ENCODE data around the gene MAB21L3. TPM values are rescaled to one million over a fixed set of nuclear protein-coding genes. Genes with fewer than 3 reads are reported as not detected.

The MAB21L3 gene
- total RNA-seq, 1 experiment from 2014 or later: not detected

GRCh38 chr1:116111524-116112021 lies 374 bp downstream of the MAB21L3 start:
- DNase-seq (ENCODE audit: low read depth): no peak

GRCh38 chr1:116112388-116113140 lies 1.4 kb downstream of the MAB21L3 start:
- DNase-seq (ENCODE audit: low read depth): no peak

GRCh38 chr1:116113615-116114014 lies 2.4 kb downstream of the MAB21L3 start:
- no peak for DNase-seq (ENCODE audit: low read depth)

DNA sequence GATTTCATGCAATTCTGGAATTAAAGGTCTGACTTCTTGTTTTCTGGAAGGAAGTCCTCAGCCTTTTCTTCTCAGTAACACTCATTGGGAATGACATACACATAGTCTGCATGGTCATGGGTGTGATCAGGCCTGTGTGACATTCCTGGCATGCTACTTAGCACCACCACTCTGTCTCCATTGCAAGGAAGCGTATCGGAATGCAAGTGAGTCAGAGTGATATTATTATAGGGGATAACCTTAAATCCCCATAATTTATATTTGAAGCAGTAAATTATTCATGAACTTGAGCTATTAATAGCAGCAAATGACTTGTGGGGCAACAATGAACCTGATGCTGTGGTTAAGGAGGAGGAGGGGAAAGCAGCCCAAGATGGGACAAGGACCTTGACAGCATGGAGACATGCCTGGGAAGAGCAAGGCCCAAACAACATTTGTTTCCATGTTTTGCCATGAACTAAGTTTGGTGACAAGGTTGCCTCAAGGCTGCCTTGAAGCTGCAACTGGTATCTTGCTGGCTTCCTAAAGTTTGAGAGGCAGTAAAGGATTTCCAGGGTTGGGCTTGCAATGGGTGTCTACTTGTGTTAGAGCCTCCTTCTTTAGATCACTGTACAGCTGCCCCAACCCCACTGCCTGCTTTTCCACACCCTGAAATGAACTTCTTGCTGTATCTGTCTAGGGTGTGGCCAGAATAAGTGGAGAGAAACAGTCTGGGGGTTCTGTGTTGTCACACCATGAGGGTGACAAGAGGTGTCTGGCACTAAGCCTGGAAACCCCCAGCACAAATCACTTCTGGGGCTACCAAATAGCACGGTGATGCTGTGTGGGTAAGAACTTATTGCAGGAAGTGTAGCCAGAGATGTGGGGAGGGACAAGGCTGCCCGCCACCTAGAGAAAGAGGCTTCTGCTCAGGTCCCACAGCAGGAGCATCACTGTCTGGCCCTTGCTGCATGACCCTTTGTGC lies 4.6 kb downstream of the MAB21L3 start:
- DNase-seq (ENCODE audit: low read depth): peak; percentile 41

- no peak for DNase-seq (ENCODE audit: low read depth)
Measured at GRCh38 chr1:116118471-116118870, 7.3 kb downstream of the MAB21L3 start.

DNA sequence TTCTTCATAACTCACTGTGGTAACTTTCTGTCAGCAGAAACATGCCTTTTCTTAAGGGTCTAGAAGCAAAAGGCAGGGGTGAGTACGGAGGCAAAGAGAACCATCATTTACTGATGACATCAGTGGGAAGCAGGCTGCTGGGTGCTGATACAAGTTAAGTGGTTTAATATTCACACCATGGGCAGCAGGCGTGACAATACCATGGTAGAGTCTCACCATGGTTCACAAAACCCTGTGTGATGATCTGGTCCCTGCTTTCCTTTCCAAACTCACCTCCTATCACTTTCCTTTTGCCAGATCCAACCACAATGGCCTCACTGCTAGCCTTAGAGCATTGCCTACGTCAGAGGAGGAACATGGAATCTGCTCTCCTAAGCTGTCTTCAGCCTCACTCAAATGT lies 8.7 kb downstream of the MAB21L3 start:
- DNase-seq (ENCODE audit: low read depth): no peak

- DNase-seq (ENCODE audit: low read depth): peak; percentile 94
Measured at GRCh38 chr1:116122955-116123757, 12.0 kb downstream of the MAB21L3 start.

DNA sequence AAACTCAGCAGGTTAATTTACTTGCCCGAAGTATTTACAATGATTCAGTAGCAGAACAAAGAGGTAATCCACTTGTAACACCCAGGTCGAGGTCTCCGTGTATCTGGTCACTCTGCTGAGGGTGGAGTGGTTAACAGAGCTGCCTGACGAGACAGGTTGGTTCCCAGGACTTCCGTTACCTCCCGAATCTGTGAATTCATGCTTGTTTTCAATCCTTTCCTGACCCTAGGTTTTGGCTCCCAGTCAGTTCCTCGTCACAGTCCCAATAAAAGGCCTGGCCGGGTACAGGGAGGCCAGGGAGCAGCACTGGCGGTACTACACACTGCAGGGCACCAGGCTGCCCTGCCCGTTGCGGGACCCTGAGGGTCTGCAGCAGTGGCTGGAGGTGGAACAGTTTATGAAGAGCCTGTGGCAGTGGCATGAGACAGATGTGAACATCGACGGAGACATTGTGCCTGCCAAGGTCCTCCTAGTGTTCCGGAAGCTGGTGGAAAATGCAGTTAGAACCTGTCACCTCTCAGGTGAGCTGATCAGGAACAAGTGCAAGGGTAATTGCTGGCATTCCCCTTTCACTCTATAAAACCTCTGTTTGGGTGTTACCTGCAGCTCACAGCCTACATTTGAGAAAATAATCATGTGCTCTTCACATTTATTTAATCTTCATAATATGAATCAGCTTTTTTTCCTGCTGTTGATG lies 12.8 kb downstream of the MAB21L3 start:
- no peak for DNase-seq (ENCODE audit: low read depth)

GRCh38 chr1:116125758-116126157 lies 14.6 kb downstream of the MAB21L3 start:
- no peak for DNase-seq (ENCODE audit: low read depth)

DNA sequence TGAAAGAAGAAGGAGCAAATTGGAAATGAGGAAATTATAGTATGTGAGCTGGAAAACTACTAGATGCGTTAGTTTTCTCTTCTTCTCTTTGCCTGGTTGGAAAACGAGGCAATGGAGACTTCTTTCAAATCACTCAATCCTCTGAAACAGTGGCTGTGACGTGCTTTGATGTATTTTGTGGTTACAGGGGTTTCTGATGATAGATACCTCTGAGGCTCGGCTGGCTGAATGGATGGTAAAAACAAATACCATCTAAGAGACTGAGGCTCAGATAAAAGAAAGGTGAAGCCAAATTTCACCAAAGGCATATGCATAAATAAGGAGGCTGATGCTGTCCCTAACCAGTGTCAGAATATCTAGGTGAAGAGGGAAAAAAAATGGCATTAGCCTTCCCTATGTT lies 15.1 kb downstream of the MAB21L3 start:
- no peak for DNase-seq (ENCODE audit: low read depth)

DNA sequence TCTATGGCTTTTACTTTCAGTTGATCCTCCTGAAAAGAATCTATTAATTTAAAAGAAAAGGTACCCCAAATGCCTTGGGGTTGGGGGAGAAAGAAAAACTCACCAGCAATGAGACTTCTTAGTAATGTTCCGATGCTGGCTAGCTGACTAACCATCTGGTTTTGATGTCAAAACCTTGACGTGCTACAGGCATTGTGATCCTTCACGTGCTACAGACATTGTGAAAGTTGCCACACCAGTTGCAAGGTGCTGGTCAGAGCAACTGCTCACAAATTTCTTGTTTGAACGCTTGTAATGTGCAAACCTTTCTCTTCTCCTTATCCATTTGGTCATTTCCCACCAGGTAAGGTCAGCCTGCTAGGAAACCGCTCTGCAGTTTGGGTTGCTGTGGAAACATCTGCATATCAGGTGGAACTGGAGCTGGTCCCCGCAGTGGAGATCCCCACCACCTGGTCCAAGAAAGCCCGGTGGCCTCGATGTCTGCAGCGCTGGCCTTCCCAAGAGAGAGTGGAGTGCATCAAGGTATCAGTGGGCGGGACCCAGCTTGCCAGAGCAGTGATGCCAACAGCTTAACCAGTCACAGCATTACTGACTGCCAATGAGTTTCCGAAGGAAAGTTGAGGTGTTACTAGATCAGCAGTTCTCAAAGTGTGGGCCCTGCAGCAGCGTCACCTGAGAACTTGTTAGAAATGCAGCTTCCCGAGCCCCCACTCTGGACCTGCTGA lies 16.1 kb downstream of the MAB21L3 start:
- DNase-seq (ENCODE audit: low read depth): no peak

GRCh38 chr1:116127848-116128540 lies 16.8 kb downstream of the MAB21L3 start:
- DNase-seq (ENCODE audit: low read depth): no peak

DNA sequence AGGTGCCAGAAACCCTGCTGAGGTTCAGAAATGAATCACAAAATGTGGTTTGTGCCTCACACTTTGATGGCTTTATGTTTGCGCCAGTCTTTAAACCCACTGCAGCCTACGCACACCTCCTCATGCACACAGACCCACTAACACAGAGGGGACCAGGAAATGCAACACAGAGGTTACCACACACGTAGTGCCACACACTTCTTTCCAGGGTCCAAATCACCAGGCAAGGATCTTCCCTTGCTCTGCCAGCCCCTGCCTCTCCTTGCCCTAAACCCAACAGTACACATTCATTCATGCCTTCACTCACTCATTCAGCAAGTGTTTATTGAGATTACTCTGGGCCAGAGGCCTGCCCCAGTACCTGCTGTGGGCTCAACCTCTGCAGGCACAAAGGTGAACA lies 17.5 kb downstream of the MAB21L3 start:
- no peak for DNase-seq (ENCODE audit: low read depth)

DNA sequence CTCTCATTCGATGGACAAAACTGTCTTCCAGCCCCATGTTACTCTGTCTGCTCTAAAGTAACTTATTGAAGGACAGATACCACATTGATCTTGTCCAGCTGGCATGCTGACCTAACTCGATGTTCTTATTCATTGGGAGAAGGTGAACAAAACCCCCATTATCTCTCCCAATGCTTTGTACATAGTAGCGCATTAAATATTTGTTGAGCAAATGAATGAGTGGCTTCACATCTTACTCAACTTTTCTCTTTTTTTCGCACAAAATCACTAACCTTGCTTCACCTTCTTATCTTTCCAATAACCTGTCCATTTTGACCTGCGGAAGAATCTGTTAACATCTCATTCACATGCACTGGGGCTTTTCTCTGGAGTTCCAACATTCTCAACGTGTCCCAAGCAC lies 18.3 kb downstream of the MAB21L3 start:
- no peak for DNase-seq (ENCODE audit: low read depth)

- DNase-seq (ENCODE audit: low read depth): no peak
Measured at GRCh38 chr1:116130356-116130755, 19.2 kb downstream of the MAB21L3 start.

GRCh38 chr1:116131170-116131569 lies 20.0 kb downstream of the MAB21L3 start:
- no peak for DNase-seq (ENCODE audit: low read depth)

DNA sequence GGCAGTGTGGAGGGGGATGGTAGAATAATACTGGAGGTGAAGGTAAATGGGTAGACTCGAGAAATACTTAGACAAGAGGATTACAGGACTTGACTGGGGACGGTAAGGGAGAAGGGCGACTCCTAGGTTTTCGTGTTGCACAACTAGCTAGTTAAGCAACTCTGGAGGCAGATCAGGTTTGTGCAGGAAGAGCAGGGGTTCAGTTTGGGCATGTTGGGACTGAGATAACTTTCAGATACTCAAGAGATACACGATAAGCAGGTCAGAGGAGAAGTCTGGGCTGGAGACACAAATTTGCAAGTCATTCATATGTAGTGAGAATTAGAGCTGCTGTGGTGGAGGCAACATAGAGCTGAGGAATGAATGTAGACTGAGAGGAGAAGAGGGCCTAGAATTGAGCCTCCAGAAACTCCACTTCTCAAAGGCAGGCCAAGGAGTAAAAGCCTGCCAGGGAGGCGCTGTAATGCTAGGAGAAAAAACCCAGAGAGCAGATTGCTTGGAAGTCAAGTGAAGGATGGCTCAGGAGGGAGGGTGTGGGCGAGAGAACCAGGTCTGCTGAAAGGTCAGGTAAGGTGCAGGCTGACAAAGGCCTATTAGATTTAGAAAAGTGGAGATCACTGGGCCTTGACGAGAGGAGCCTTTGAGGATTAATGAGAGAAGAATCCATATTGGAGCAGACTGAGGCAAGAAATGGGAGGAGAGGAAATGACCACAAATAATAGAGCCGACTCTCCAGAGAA lies 20.8 kb downstream of the MAB21L3 start:
- no peak for DNase-seq (ENCODE audit: low read depth)

DNA sequence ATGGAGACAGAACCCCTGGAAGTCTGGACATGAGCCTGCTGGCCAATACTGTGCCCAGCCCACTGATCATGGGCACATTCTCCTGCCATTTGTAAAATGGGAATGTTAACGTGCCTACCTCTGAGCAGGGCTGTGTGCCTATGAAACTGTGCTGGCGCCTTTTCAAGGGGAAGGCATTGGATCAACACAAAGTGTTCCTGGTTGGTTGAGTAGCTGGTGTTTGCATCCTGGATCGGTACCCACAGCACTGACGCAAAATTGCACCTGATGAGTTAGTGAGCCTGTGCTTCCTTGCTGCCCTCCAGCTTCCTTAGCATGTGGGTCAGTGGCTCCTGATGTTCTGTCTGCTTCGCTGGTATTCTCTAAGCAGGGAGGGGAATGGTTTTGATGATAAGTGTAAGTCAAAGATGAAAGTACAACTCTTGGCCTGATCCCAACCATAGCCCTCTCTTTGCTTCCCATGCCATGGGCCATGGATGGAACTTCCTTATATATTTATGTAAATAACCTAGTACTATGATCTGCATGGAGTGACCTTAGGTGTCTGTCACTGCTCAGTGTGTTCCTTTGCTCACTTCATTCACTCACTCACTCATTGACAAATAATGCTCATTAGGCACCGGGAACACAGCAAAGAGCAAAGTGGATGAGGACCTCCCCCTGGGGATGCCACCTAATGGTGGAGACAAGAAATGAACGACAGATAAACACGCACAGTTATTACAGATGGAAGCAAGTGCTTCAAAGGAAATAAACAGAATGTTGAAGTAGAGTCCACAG lies 22.7 kb downstream of the MAB21L3 start:
- DNase-seq (ENCODE audit: low read depth): peak; percentile 16

DNA sequence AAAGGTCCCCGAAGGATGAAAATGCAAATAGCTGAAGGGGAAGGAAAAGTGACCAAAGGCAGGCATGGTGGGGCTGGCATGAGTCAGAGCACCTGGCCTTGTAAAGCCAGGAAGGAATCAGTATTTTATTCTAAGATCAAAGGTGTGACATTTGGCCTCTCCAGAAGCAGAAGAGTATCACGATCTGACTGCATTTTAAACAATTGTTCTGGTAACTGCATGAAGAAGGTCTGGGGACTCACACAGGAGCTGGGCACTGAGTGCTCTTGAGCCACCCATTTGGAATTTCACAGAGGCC lies 23.2 kb downstream of the MAB21L3 start:
- no peak for DNase-seq (ENCODE audit: low read depth)

All from RPMI7951 (cell line).